ENCODE data around the gene GLI2.

- no peak for TF ChIP-seq CTCF (IDR thresholded peaks at IDR 0.05)
- TF ChIP-seq POLR2A (IDR thresholded peaks at IDR 0.05) = no peak
These were observed 3.2 kb downstream of the GLI2 start for GRCh38 chr2:120738786-120739437.
